Suprapubic skin (tissue), 4 donors: ENCODE measurements around the gene RAPGEF2. TPM values are rescaled to one million over a fixed set of nuclear protein-coding genes. Genes with fewer than 3 reads are reported as not detected.

Source experiments
- DNase-seq, 2 donors: peaks; one replicate each; pipeline ENCODE4 v3.0.0-alpha.2; 2019; ENCODE audit warnings: low spot score in 2 of 2
- H3K27ac ChIP-seq: fragments of 200-600 bp; sonication (generic); one replicate; pipeline ENCODE4 v1.5.1; 2019
- H3K27me3 ChIP-seq: fragments of 200-600 bp; sonication (generic); one replicate; pipeline ENCODE4 v1.5.1; 2019
- H3K36me3 ChIP-seq: fragments of 200-600 bp; sonication (generic); one replicate; pipeline ENCODE4 v1.5.1; 2019
- H3K4me1 ChIP-seq: fragments of 200-600 bp; sonication (generic); one replicate; pipeline ENCODE4 v1.5.1; 2019
- H3K4me3 ChIP-seq: fragments of 200-600 bp; sonication (generic); one replicate; pipeline ENCODE4 v1.5.1; 2019; ENCODE audit warnings: mild to moderate bottlenecking
- H3K9me3 ChIP-seq: fragments of 200-600 bp; sonication (generic); one replicate; pipeline ENCODE4 v1.5.1; 2019
- EP300 ChIP-seq: sonication (generic); formaldehyde crosslinking; IDR thresholded peaks from one replicate; pipeline ENCODE4 v1.6.1; 2017; ENCODE audit warnings: antibody characterized with exemption
- POLR2A ChIP-seq, 2 donors: fragments of 450-650 bp; IDR thresholded peaks; one replicate each; pipeline ENCODE4 v1.6.1; 2017; ENCODE audit warnings: antibody characterized with exemption in 2 of 2, mild to moderate bottlenecking in 2 of 2, moderate library complexity in 2 of 2
- POLR2AphosphoS5 ChIP-seq, 3 donors: sonication (generic); formaldehyde crosslinking; IDR thresholded peaks; one replicate each; pipeline ENCODE4 v1.6.1; 2017; ENCODE audit warnings: antibody characterized with exemption in 3 of 3
- WGBS: methylation state at CpG from one replicate; pipeline ENCODE4 v1.1.5; 2018; 5-methylcytosine and 5-hydroxymethylcytosine counted together
- total RNA-seq, 4 donors: library from RNA; depleted of rRNA; stranded (reverse); fragments of >200 nt; gene quantifications; one replicate each; pipeline ENCODE4 v1.1.0, GENCODE V29; 2016
- TF ChIP-seq, protein P1 (sequence below), 2 donors: fragments of 200-600 bp in 1 of 2; fragments of 450-650 bp in 1 of 2; sonication (generic) in 1 of 2; IDR thresholded peaks; one replicate each; pipeline ENCODE4 v1.5.1; 2016 to 2019; ENCODE audit warnings: antibody characterized with exemption in 2 of 2, mild to moderate bottlenecking in 1 of 2, moderate library complexity in 1 of 2

Gene RAPGEF2
- total RNA-seq, 4 donors from 2014 or later: 31.3 to 62.4 (median 43.5) TPM

GRCh38 chr4:159149666-159150065 lies 46.8 kb downstream of the RAPGEF2 start:
- H3K4me1 ChIP-seq: peaks cover 6% of the 10 kb centered on the region
- no peaks in the 10 kb centered on the region for H3K36me3 ChIP-seq
- H3K27ac ChIP-seq: no peak overlapping the region
- 100% methylated on average over 1 of the region's 1 CpG for WGBS
- H3K4me3 ChIP-seq: no peak overlapping the region
- no peak for DNase-seq
- TF ChIP-seq, protein P1, sequence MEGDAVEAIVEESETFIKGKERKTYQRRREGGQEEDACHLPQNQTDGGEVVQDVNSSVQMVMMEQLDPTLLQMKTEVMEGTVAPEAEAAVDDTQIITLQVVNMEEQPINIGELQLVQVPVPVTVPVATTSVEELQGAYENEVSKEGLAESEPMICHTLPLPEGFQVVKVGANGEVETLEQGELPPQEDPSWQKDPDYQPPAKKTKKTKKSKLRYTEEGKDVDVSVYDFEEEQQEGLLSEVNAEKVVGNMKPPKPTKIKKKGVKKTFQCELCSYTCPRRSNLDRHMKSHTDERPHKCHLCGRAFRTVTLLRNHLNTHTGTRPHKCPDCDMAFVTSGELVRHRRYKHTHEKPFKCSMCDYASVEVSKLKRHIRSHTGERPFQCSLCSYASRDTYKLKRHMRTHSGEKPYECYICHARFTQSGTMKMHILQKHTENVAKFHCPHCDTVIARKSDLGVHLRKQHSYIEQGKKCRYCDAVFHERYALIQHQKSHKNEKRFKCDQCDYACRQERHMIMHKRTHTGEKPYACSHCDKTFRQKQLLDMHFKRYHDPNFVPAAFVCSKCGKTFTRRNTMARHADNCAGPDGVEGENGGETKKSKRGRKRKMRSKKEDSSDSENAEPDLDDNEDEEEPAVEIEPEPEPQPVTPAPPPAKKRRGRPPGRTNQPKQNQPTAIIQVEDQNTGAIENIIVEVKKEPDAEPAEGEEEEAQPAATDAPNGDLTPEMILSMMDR (IDR thresholded peaks at IDR 0.05): no peak
- TF ChIP-seq EP300: no peak
- no peak for TF ChIP-seq POLR2A (IDR thresholded peaks at IDR 0.05)
- TF ChIP-seq POLR2AphosphoS5 (IDR thresholded peaks at IDR 0.05): no peak
- no peaks in the 10 kb centered on the region for H3K27me3 ChIP-seq
- H3K9me3 ChIP-seq: no peaks in the 10 kb centered on the region

DNA sequence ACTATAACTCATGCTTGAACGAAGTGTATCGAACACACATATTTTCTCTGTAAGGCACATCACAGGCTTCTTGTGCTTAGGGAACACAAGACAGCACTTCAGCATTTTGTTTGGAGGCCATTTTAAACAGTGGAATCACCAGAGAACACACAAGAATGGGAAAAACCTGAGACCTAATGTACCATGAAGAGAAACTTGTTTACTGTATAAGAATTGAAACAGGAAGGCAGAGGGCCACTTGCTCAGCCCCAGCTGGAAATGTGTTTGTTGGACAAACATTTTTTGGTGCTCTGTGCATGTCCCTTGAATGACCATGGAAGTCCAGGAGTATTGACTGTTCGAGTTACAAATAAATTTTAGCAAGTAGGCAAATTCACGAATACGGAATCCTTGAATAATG lies 47.5 kb downstream of the RAPGEF2 start:
- Histone ChIP-seq H3K36me3 (no peaks in the 10 kb centered on the region), H3K4me3 (no peak overlapping the region), H3K4me1 (peaks cover 4% of the 10 kb centered on the region), H3K9me3 (no peaks in the 10 kb centered on the region), H3K27me3 (no peaks in the 10 kb centered on the region), H3K27ac (no peak overlapping the region)
- 86% methylated on average over 5 of the region's 5 CpGs for WGBS
- DNase-seq: no peak
- TF ChIP-seq, protein P1 (IDR thresholded peaks at IDR 0.05): no peak
- TF ChIP-seq POLR2A (IDR thresholded peaks at IDR 0.05): no peak
- TF ChIP-seq EP300: no peak
- TF ChIP-seq POLR2AphosphoS5 (IDR thresholded peaks at IDR 0.05): no peak

DNA sequence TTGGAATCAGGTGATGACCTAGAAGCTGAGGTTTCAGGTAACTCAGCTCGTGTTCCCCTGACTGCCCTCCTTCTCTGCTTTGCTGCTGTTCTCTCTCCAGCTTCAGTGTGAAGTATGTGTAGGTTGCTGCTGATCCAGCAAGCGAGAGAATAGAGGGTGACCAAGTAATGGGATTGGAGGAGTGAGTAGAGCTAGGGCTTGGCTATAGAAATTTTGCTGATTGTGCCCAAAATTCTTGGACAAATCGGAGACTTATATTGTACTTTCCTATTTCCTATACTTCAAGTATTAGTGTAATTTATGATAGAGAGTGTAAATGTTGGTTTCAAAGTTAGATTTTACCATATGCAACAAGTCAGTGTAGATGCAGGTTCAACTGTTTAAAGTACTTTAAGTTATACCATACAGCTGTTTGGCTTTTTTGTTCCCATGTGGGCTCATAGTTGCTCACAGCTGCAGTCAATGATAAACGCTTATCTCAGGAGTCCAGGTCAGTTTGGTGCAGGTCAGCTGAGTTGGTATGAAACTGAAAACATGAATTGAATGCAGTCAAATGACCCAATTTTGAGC lies 48.0 kb downstream of the RAPGEF2 start:
- DNase-seq: no peak
- 87% methylated on average over 4 of the region's 4 CpGs for WGBS
- peaks cover 2% of the 10 kb centered on the region for H3K4me1 ChIP-seq
- no peaks in the 10 kb centered on the region for H3K27me3 ChIP-seq
- TF ChIP-seq POLR2AphosphoS5 (IDR thresholded peaks at IDR 0.05) (no peak), POLR2A (IDR thresholded peaks at IDR 0.05) (no peak), EP300 (no peak)
- TF ChIP-seq, protein P1 (IDR thresholded peaks at IDR 0.05): no peak
- H3K4me3 ChIP-seq: no peak overlapping the region
- H3K36me3 ChIP-seq: no peaks in the 10 kb centered on the region
- no peaks in the 10 kb centered on the region for H3K9me3 ChIP-seq
- no peak overlapping the region for H3K27ac ChIP-seq

DNA sequence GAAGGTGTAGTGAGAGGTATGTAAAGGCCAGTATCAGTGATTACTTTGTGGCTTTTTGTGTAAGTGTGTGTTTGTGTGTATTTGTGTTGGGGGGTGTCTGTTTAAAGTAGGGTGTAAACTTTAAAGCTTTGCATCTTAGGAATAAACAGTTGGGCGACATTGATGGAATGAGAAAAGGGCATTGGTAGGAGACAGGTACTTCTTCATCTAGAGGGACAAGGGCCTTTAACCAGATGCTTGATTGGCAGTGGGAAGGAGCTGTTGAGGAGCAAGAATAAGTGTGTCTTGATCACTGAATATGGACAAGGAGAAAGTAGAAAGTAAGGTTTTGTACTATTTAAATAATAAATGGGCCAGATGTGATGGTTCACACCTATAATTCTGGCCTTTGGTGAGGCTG lies 48.8 kb downstream of the RAPGEF2 start:
- Histone ChIP-seq H3K4me1 (no peaks in the 10 kb centered on the region), H3K36me3 (no peaks in the 10 kb centered on the region), H3K9me3 (no peaks in the 10 kb centered on the region), H3K27ac (no peak overlapping the region), H3K27me3 (no peaks in the 10 kb centered on the region), H3K4me3 (no peak overlapping the region)
- DNase-seq: no peak
- 97% methylated on average over 1 of the region's 1 CpG for WGBS
- TF ChIP-seq, protein P1 (IDR thresholded peaks at IDR 0.05): no peak
- TF ChIP-seq POLR2A (IDR thresholded peaks at IDR 0.05) (no peak), EP300 (no peak), POLR2AphosphoS5 (IDR thresholded peaks at IDR 0.05) (no peak)

DNA sequence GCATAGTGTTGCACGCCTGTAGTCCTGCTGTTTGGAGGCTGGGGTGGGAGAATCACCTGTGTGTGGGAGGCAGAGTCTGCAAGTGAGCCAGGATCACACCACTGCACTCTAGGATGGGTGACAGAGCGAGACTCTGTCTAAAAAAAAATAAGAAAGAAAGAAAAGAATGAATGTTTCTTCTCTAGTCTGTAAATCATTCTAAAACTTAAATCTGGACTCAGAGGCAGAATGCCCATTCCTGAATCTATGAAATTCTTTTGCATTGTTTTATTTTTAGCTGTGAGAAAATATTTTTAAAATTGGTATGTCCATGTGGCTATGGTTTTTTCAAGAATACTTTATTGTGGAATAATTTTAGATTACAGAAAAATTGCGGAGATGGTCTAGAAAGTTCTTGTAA lies 49.3 kb downstream of the RAPGEF2 start:
- no peak for DNase-seq
- Histone ChIP-seq H3K9me3 (no peaks in the 10 kb centered on the region), H3K27ac (no peak overlapping the region), H3K4me1 (no peaks in the 10 kb centered on the region), H3K27me3 (no peaks in the 10 kb centered on the region), H3K36me3 (no peaks in the 10 kb centered on the region), H3K4me3 (no peak overlapping the region)
- WGBS: 90% methylated on average over 3 of the region's 3 CpGs
- TF ChIP-seq POLR2A (IDR thresholded peaks at IDR 0.05): no peak

- 89% methylated on average over 4 of the region's 4 CpGs for WGBS
- H3K27ac ChIP-seq: no peak overlapping the region
- no peaks in the 10 kb centered on the region for H3K36me3 ChIP-seq
- no peak overlapping the region for H3K4me3 ChIP-seq
- H3K9me3 ChIP-seq: no peaks in the 10 kb centered on the region
- no peak for TF ChIP-seq POLR2AphosphoS5 (IDR thresholded peaks at IDR 0.05)
- no peak for TF ChIP-seq POLR2A (IDR thresholded peaks at IDR 0.05)
- TF ChIP-seq EP300: no peak
- TF ChIP-seq, protein P1 (IDR thresholded peaks at IDR 0.05): no peak
- H3K27me3 ChIP-seq: no peaks in the 10 kb centered on the region
- H3K4me1 ChIP-seq: peaks cover under 1% of the 10 kb centered on the region
- DNase-seq: no peak
Measured at GRCh38 chr4:159153669-159154068, 50.8 kb downstream of the RAPGEF2 start.
